ENCODE results near the gene AK8.

Gene AK8

DNA sequence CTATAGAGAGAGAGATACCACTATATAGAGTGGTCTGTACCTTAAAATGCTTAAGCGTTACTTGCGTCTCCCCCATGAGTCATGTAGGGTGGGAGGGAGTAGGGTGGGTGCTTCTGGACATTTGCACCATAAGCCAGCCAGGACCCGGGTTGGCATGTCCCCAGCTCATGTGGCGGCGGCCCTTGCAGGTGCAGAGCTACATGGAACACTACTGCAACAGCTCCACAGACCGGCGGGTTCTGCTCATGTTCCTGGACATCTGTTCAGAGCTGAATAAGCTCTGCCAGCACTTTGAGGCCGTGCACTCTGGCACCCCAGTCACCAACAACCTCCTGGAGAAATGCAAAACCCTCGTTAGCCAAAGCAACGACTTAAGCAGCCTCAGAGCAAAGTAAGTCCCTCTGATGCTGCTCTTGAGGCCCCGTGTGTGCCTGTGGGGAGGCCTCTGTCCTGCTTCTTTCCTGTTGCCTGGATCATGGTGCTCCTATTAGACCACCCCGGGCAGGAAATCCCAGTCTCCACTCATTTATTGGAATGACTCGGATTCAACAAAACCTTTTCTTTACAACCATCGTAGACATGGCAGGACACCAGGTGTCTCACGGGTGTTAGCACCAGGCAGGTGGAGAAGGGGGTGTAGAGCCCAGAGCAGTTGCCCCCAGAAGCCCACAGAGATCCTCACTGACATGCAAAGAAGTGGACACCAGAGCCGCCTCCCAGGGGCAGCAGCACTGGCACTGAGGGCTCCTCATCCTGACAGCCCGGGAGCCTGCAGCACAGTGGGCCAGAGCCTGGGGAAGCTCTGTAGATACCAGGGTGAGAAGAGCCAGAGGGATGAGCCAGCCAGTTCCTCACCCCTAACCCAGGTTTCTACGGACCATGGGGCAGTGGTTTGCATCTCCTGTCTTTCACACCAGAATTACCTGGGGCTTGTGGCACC, 9.4 kb upstream of the AK8 start:
- DNase-seq (ENCODE audit: low read depth), result no peak

- DNase-seq (ENCODE audit: low read depth), result no peak
Observed at GRCh38 chr9:132886334-132886725, 8.2 kb upstream of the AK8 start.

- DNase-seq (ENCODE audit: low read depth), result no peak
Observed at GRCh38 chr9:132885720-132886333, 7.7 kb upstream of the AK8 start.

GRCh38 chr9:132883349-132884294, 5.5 kb upstream of the AK8 start:
- no peak for DNase-seq (ENCODE audit: low read depth)

GRCh38 chr9:132882616-132883015, 4.5 kb upstream of the AK8 start:
- DNase-seq (ENCODE audit: low read depth), result no peak

DNA sequence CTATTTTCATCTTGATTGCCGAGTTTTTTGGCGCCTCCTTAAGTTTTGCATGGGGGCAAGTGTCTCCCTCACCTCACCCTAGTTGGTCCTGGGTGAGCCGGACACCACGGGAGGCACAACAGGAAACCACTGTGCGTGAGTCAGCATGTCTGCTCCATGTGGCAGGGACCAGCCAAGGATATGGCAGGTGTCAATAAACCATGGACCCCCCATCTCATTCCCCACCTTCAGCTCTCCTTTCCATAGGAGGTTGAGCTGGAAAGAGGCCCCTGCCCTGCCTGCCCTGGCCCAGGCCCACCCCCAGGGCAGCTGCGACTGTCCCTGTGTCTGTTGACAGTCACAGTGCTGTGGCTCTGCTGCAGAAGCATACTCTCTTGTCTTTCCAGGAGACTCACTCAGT, 3.7 kb upstream of the AK8 start:
- DNase-seq (ENCODE audit: low read depth), result no peak

GRCh38 chr9:132880324-132880661, 2.2 kb upstream of the AK8 start:
- DNase-seq (ENCODE audit: low read depth), result no peak

- DNase-seq (ENCODE audit: low read depth), result no peak
Observed at GRCh38 chr9:132879457-132880323, 1.6 kb upstream of the AK8 start.

GRCh38 chr9:132878695-132879456, 792 bp upstream of the AK8 start, which contains the start of gene SPACA9:
TSS of gene SPACA9 (plus strand) at chr9:132878898. CDS start at chr9:132883948, 5,050 bp downstream.
- DNase-seq (ENCODE audit: low read depth), result no peak

- no peak for DNase-seq (ENCODE audit: low read depth)
Observed at GRCh38 chr9:132877458-132877823, 643 bp downstream of the AK8 start.

DNA sequence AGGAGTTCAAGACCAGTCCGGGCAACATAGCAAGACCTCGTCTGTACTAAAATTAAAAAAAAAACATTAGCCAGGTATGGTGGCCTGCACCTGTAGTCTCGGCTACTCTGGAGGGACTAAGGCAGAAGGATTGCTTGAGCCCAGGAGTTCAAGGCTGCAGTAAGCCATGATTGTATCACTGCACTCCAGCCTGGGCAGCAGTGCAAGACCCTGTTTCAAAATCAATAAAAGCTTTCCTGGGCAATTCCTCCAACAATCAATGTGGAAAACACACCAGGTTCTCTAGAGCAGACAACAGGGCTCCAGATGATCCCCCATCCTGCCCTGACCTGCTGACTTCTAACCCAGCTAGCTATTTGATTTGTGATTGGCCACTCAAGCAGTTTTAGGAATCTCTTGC, 1.2 kb downstream of the AK8 start:
- no peak for DNase-seq (ENCODE audit: low read depth)

DNA sequence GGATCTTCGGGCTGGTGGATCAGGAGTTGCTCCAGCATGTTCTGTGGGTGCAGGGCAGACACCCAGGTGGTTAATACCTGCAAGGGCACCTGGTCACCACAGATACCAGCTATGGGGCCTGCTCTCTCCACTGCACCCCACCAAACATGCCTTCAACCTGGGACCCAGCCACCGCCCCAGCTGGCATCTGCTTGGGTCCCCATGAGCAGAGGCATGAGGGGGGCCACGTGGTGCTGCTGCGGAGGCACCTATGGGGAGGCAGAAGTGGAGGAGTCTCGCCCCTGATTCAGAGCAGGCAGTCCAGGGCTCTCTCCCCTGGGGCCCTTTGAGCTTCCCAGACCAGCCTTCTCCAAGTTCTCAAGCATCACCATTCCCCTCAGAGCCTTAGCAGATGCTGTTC, 2.9 kb downstream of the AK8 start:
- no peak for DNase-seq (ENCODE audit: low read depth)

GRCh38 chr9:132873403-132873802, 4.7 kb downstream of the AK8 start:
- no peak for DNase-seq (ENCODE audit: low read depth)

DNA sequence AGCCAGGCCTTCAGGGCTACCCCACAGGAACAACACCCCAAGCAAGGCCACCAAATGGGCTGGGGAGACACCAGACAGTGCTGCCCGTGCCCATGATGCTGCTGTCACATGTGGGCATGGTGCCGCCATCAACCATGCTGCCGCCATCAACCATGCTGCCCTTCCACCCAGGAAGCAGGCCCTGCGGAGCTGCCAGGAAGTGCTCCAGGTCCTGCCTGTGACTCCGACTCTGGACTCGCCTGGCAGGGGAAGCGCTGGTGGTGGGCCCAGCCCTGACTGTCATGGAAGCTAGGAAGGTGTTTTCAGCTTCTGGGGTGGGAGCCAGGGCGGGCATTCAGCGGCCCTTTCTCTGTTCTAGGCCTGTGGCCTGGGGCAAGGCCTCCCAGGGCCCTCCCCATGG, 8.8 kb downstream of the AK8 start:
- DNase-seq (ENCODE audit: low read depth), result no peak

GRCh38 chr9:132866898-132867297, 11.2 kb downstream of the AK8 start:
- DNase-seq (ENCODE audit: low read depth), result no peak

GRCh38 chr9:132864691-132865090, 13.4 kb downstream of the AK8 start:
- DNase-seq (ENCODE audit: low read depth), result no peak

DNA sequence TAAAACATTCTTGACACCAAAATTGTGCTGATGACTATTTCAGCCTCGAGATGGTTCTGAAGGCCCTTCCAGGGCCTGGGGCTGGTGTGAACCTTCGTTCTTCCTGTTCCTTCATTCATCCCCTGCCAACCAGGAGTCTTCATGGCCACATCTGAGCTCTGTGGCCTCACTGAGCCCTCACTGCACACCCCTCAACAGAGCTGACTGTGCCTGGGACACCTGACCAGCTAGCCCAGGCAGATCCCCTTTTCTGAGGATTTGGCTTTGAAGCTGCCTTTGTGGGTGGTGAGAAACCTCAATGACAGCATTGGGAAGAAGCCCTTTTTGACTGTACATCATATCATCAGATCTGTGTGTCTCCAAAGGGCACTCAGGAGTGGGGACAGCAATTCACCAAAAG, 13.8 kb downstream of the AK8 start:
- DNase-seq (ENCODE audit: low read depth), result no peak

GRCh38 chr9:132863096-132863495, 15.0 kb downstream of the AK8 start:
- DNase-seq (ENCODE audit: low read depth), result no peak

GRCh38 chr9:132862533-132862932, 15.6 kb downstream of the AK8 start:
- no peak for DNase-seq (ENCODE audit: low read depth)

- DNase-seq (ENCODE audit: low read depth), result no peak
Observed at GRCh38 chr9:132861666-132862065, 16.4 kb downstream of the AK8 start.

GRCh38 chr9:132858751-132859150, 19.3 kb downstream of the AK8 start:
- no peak for DNase-seq (ENCODE audit: low read depth)

Data from activated T-helper 1 cell treated with Interleukin-2 at 50 U/mL for 16 hours (primary cell).